Mesenteric fat pad (tissue), 1 donor: Measurements from ENCODE around the gene SS18L1. TPM values are rescaled to one million over a fixed set of nuclear protein-coding genes. Genes with fewer than 3 reads are reported as not detected.

Experiments used
- DNase-seq: peaks from one replicate; pipeline ENCODE4 v3.0.0-alpha.2; 2020; ENCODE audit warnings: low spot score
- total RNA-seq: library from RNA; stranded (reverse); fragmentation: NEBNext Ultra II Directional; extraction: Animal tissue kit (Norgen Biotek cat#: 25700); gene quantifications from one replicate; pipeline ENCODE4 v1.2.1, GENCODE V29; 2021
- donor health status: DM: yes; HTN: yes; CAD: no.

Gene SS18L1
- total RNA-seq, 1 donor from 2014 or later, result 9.0 TPM

DNA sequence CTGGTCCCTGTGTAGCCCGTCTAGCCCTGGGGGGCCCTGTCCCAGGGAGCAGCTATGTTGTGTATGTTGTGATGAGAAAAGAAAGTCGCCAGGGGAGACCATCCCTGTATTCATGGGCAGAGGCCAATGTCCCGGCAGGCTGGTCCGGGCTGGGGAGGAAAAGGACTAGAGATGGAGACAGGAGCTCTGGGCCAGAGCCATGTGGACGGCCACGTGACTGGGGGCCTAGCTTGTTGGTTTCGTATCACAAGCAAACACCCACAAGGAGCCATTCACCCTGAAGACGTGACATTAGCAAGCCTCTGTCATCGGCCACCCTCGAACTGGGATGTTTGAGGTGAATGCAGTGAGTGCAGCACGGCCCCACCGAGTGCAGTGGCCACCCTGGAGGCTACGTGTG lies 79.4 kb downstream of the SS18L1 start:
- no peak for DNase-seq

DNA sequence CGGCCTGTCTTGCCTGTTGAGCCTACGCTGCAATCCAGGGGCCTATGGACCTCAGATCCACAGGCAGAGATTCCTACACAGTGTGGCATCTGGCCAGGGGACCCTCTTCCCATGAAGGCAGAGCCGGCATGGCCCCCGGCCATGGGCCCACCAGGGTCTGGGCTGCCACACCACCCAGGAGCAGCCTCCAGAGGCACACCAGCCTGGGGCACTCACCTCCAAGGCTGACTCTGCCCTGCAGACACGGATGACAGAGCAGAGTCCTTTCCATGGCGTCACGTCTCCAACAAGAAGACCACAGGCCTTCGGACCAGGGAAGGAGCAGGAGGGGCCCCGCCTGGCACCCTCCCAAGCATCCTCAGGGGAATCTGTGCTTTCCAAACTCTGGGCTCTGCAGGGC lies 80.0 kb downstream of the SS18L1 start:
- DNase-seq, result no peak

DNA sequence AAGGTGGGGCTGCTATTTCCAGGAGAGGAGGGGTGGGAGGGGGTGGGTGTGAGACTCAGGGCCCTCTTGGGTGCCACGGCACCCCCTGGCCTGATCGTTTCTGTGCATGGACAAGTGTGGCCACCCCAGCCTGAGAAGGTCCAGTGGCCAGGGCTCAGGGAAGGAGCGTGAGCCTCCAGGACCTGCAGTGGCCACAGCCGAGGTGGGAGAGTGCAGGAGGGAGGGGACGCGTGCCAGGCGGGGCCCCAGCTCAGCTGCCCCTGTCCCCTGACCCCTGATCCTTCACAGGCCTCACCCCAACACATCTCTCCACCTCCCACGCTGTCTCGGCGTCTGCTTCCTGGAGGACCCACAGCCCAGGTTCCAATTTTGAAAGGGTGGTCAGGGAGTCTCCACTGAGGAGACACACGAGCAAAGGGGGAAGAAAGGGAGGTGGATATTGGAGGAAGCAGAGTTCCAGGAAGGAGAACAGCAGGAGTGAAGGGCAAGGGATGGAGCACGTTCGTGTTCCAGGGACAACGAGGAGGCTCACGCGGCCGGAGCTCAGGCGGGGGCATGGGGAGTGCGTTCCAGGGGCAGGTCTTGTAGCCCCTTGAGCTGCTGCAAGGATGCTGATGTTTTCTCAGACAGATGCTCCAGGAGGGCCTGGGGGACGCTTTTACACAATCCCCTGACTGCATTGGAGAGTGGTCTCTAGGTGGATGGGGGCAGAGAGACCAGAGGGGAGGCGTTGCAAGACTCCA lies 80.7 kb downstream of the SS18L1 start:
- DNase-seq, result no peak

DNA sequence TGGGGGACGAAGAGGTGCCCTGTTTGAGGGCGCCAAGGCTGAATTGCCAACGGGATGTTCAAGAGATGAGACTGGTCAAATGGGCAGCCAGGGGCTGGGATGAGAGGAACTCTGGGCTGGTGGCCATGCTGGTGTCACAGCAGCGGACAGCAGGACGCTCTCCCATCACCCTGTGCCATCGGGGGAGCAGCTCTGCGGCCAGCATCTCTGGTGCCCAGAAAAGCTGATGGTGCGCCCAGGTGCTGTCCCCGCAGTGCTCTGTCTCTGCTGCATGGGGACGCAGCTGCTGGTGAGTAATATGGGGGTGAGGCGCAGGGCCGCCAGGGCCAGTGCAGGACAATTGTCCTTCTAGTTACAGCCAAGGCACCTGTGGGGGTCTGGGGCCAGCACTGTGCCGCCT lies 81.5 kb downstream of the SS18L1 start:
- DNase-seq, result no peak

DNA sequence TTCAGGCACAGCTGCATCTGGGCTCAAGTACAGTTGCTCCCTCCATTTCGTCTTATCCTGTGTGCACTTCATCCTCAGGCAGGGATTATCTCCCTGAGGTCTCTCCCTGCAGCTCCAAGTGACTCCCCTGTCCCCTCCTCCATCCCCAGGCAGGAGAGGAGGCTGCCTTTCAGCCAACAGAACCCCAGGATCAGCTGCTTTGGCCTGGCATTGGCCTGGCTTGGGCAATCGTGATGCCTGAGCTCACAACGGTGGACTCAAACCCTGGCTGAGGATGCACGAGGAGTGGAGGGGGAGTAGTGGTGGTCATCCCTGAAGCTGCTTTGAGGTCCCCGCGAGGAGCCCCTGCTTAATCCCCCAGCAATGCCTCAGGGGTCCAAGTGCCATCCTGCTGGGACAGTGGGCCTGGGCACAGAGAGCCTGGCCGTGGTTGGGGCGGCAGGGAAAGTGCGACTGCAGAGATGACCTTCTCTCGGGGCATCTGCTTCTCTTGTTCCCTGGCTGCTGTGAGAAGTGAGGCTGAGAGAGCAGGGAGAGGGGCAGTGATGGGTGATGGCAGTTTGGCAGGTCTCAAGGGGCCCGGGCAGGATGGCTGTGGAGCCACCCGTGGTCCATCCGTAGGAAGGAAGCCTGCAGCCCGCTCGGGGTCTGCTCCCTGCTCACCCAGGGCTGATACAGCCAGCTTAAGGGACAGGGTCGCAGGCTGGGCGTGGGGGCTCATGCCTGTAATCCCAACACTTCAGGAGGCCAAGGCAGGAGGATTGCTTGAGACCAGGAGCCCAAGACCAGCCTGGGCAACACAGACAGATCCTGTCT lies 82.5 kb downstream of the SS18L1 start:
- no peak for DNase-seq

DNA sequence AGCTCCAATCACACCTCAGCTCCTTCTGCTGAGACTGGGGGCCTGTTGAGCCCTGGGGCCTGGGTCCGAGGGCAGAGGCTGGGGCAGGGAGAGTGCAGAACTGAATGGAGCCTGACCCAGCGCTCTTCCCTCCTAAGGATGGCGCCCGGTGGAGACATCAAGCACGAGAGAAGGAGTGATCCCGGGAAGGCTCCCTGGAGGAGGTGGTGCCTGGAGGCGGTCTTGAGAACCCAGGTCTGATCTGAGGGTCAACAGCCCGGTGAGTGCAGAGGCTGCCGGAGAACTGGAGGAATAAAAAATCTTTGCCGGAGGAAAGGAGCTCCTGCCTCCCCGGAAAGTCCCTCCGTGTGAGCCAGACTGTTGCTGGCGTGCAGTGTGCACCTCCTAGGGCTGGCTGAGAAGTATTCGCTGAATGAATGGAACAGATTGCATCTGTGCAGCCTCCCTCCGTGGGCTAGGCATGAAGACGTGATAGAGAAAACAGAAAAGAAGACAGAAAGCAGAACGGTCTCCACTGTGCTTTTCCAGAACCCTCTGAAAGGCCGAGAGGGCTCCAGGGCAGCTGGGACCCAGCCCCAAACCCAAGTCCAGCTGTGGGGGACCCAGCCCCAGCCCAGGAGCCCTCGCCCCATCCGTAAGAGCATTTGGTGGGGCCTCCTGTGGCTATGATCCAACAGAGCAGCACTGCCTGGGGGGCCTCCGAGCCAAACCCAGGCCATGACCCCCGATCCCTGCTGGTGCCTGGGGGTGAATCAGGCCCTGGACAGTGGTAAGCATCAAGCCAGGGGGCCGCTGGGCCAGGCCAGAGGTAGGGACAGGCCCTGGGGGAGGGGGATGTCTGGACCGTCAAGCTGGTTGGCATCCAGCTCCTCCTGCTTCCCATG lies 83.4 kb downstream of the SS18L1 start:
- DNase-seq, result no peak

DNA sequence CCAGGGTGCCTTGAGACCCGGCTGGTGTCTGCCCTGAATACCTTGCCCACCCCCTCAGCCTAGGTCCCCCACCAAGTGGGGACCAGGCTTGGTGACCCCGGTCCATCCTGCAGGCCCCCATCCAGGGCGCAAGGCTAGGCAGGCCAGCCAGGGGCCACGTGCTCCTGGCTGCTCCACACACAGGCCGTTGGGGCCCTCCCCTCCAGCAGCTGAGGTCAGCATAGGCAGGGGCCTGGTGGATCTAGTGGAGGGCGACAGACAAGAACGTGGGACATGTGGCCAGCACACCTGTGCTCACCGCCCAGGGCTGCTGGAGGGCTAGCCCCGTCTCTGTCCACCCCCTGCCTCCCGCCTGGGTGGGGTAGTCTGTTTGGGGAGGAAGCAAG lies 84.0 kb downstream of the SS18L1 start:
- no peak for DNase-seq

DNA sequence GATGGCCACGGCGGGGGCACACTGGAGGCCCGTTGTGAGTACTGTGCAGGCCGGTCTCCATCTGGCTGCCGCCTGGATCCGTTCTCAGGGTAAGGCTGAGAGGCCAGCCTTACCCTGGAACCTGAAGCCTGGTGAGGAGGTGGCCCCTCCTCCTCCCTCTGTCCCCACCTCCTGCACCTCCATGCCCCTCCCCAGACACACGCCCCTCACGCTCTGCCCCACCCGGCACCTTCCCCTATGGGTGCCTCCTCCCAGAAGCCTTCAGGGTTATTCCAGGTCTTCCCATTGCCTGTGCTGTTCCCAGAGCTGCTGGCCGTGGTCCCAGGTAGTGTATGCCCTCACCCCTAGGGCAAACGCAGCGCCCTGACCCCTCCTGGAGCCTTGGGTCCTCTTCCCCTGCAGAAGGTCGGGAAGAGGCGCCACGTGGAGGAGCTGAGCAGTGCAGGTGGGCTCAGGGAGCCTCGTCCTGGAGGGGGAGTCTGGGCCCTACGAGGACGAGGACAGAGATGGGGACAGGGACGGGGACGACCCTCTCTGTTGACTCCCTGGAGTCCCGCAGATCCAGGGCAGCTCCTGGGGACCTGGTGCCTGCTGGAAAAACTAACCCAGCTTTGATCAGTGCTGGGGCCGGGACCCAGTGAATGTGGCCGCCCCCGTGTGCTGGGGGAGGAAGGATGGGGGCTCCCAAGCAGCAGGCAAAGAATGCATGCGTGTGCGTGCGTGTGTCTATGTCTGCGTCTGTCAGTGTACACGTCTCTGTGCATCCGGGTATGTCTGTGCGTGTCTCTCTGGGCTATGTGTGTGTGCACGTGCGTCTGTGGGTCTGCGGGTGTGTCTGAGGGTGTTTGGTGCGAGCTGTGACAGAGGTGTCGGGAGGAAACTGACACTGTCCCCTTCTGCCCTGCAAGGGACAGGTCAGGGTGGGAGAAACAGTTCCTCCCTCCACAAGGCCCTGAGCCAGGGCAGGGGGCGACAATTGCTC lies 84.7 kb downstream of the SS18L1 start:
- DNase-seq, result no peak

DNA sequence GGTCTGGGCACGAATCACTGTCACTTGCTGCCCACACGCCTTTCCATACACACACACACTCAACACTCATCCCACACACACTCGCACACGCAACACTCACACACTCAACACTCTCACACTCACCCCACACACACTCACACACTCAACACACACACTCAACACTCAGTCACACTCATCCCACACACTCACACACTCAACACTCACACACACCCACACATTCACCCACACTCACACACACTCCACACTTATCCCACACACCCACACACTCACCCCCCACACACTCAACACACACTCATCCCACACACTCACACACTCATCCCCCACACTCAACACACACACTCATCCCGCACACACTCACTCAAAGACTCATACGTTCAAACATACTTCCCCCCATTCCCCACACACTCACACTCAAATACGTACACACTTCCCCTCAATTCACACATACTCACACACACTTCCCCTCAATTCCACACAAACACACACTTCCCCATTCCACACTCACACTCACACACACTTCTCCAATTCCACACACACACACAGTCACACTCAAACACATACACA lies 85.5 kb downstream of the SS18L1 start:
- DNase-seq, result no peak

DNA sequence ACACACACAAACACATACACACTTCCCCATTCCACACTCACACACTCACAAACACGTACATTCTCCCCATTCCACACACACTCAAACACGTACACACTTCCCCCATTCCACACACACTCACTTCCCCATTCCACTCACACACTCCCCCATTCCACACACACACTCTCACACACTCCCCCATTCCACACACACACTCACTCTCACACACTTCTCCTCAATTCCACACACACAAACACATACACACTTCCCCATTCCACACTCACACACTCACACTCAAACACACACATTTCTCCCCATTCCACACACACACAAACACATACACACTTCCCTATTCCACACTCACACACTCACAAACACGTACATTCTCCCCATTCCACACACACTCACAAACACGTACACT lies 86.1 kb downstream of the SS18L1 start:
- no peak for DNase-seq

DNA sequence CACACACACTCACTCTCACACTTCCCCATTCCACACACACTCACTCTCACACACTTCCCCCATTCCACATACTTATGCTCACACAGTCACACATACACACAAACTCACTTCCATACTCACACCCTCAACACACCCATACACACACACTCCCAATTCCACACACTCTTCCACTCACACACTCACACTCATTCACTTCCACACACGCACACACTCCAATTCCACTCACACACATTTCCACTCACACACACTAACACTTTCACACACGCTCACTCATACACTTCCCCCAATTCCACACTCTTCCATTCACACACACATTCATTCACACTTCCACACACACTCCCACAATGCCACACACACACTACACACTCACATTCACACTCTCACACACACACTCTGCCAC lies 86.7 kb downstream of the SS18L1 start:
- DNase-seq, result no peak

DNA sequence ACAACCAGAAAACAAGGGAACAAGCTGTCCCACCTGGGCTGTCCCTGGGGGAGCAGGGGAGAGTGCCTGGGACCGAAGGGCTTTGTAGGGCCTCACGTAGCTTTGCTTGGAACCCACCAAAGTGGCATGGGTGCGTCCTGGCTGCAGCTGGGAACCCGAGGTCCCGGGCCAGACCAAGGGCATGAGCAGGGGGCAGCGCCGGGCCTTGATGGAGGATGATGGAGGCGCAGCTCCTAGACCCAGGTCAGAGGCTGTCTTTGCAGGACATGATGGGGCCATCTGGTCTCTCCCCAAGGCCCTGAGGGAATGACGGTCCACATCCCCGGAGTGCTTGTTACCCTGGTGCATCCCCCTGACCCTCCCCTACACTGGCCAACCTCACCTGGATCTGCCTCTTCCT lies 87.1 kb downstream of the SS18L1 start:
- no peak for DNase-seq

DNA sequence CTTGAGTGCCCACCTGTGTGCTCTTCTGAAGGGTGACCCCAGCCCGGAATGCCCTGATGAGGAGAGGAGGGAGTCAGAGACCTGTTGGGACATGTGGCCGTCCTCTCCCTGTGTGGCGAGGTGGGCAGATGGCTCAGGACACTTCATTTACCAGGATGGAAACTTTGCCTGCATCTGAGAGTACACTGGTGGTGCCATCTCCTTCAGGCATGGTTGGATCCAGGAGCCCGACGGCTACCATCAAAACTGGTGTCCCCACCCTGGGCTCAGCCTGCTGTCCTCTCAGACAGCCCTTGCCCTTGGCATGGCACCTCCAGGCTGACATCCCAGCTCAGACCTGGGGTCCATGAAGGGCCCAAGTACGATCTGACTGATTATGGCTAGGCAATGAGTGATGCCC lies 87.7 kb downstream of the SS18L1 start:
- DNase-seq, result no peak

Other genes starting within 250 kb of the SS18L1 start
- gene TAF4, start 77.9 kb upstream of the SS18L1 start, total RNA-seq, result 13.0 TPM
- 23.7 TPM for gene LSM14B, start 21.3 kb upstream of the SS18L1 start, total RNA-seq
- gene PSMA7, start 375 bp upstream of the SS18L1 start, total RNA-seq, result 258 TPM
- gene MTG2, start 39.3 kb downstream of the SS18L1 start, total RNA-seq, result 29.9 TPM
- not detected for gene HRH3, start 76.5 kb downstream of the SS18L1 start, total RNA-seq
- gene OSBPL2, start 94.8 kb downstream of the SS18L1 start, total RNA-seq, result 38.1 TPM
- 87.1 TPM for gene ADRM1, start 159.2 kb downstream of the SS18L1 start, total RNA-seq
- 126 TPM for gene LAMA5, start 223.5 kb downstream of the SS18L1 start, total RNA-seq
- 856 TPM for gene RPS21, start 243.3 kb downstream of the SS18L1 start, total RNA-seq